Measurements from ENCODE around the gene EFHD1. TPM values are rescaled to one million over a fixed set of nuclear protein-coding genes. Genes with fewer than 3 reads are reported as not detected.

EFHD1 gene
- total RNA-seq, 1 donor from 2014 or later: 106 TPM

DNA sequence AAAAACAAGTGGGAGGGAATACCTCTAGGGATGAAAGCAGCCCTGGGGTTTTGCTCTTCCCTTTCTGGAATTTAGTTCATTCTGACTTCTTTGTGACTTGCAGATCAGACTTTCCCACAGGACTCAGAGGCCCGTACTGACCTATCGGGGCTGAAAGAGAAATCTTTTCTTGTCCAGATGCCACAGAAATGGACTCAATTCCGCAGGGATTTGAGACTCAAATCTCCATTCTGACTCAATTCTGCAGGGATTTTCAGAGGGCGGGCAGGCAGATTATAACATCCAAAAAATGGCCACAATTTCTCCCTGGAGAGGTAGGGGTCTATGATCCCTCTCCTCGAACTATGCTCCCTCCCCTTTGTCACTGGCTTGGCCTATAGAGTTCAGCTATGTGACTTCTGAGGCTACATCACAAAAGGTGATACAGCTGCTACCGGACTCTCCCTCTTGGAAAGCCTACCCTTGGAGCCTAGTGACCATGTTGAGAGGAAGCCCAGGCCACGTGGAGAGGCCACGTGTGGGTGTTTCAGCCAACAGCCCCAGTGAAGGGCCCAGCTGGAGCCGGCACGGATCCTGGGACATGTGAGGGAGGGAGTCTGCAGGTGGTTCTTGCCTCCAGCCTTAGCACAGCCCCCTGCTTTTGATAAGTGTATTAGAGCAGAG lies 4.8 kb upstream of the EFHD1 start:
- H3K27ac Mint-ChIP-seq (ENCODE audit: unreplicated experiment): peak overlapping the region; percentile 41
- H3K9me3 Mint-ChIP-seq (ENCODE audit: unreplicated experiment): no peaks in the 10 kb centered on the region
- no peak overlapping the region for H3K4me3 Mint-ChIP-seq (ENCODE audit: unreplicated experiment)
- peaks cover 45% of the 10 kb centered on the region for H3K4me1 Mint-ChIP-seq (ENCODE audit: unreplicated experiment)
- no peak for DNase-seq (ENCODE audit: extremely low spot score, unreplicated experiment)
- no peaks in the 10 kb centered on the region for H3K27me3 Mint-ChIP-seq (ENCODE audit: unreplicated experiment)
- TF ChIP-seq, protein P1, sequence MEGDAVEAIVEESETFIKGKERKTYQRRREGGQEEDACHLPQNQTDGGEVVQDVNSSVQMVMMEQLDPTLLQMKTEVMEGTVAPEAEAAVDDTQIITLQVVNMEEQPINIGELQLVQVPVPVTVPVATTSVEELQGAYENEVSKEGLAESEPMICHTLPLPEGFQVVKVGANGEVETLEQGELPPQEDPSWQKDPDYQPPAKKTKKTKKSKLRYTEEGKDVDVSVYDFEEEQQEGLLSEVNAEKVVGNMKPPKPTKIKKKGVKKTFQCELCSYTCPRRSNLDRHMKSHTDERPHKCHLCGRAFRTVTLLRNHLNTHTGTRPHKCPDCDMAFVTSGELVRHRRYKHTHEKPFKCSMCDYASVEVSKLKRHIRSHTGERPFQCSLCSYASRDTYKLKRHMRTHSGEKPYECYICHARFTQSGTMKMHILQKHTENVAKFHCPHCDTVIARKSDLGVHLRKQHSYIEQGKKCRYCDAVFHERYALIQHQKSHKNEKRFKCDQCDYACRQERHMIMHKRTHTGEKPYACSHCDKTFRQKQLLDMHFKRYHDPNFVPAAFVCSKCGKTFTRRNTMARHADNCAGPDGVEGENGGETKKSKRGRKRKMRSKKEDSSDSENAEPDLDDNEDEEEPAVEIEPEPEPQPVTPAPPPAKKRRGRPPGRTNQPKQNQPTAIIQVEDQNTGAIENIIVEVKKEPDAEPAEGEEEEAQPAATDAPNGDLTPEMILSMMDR (IDR thresholded peaks at IDR 0.05): no peak
- no peaks in the 10 kb centered on the region for H3K36me3 Mint-ChIP-seq (ENCODE audit: unreplicated experiment)

DNA sequence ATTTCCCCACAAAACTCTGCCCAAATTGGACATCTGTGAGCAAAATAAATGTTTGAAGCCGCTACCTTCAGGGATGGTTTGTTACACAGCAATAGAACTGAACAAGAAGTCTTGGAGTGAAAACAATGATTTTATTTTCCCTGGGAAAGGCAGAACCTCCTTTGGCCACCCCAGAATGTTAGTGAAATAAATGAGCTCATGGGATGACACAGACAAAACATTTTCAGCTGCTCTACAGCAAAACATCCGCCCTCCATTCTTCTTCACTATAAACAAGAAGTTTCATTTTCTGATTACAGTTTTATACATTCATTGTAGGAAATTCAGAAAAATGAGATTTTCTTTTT lies 4.3 kb upstream of the EFHD1 start:
- no peaks in the 10 kb centered on the region for H3K27me3 Mint-ChIP-seq (ENCODE audit: unreplicated experiment)
- no peak overlapping the region for H3K27ac Mint-ChIP-seq (ENCODE audit: unreplicated experiment)
- H3K9me3 Mint-ChIP-seq (ENCODE audit: unreplicated experiment): no peaks in the 10 kb centered on the region
- no peaks in the 10 kb centered on the region for H3K36me3 Mint-ChIP-seq (ENCODE audit: unreplicated experiment)
- no peak overlapping the region for H3K4me3 Mint-ChIP-seq (ENCODE audit: unreplicated experiment)
- TF ChIP-seq, protein P1 (IDR thresholded peaks at IDR 0.05): no peak
- no peak for DNase-seq (ENCODE audit: extremely low spot score, unreplicated experiment)
- peaks cover 40% of the 10 kb centered on the region for H3K4me1 Mint-ChIP-seq (ENCODE audit: unreplicated experiment)

DNA sequence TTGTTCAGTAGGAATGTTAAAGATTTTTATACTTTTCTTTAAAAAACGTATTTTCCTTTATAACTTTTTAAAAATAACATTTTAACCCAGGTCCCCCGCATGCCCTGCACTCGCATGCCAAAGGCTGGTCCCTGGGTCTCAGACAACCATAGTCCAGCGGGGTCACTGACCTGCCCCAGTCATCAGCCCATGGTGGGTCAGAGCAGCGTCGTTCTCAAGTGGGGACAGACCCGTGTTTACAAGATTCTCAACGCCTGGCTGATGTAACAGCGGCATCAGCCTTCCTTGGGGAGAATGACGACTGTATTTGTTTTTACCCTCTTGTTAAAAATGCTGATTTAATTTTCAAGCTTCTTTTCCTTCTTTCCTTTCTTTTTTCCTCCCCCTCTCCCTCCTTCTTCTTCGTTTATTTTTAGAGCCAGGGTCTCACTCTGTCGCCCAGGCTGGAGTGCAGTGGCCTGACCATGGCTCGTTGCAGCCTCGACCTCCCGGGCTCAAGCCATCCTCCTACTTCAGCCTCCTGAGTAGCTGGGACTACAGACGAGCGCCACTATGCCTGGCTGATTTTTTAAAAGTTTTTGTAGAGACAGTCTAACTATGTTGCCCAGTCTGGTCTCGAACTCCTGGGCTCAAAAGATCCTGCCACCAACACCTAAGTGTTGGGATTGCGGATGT lies 1.0 kb upstream of the EFHD1 start:
- H3K9me3 Mint-ChIP-seq (ENCODE audit: unreplicated experiment): no peaks in the 10 kb centered on the region
- H3K4me1 Mint-ChIP-seq (ENCODE audit: unreplicated experiment): peaks cover 44% of the 10 kb centered on the region
- no peaks in the 10 kb centered on the region for H3K36me3 Mint-ChIP-seq (ENCODE audit: unreplicated experiment)
- H3K27me3 Mint-ChIP-seq (ENCODE audit: unreplicated experiment): no peaks in the 10 kb centered on the region
- peak overlapping the region; percentile 68 for H3K4me3 Mint-ChIP-seq (ENCODE audit: unreplicated experiment)
- no peak for DNase-seq (ENCODE audit: extremely low spot score, unreplicated experiment)
- peak overlapping the region; percentile 68 for H3K27ac Mint-ChIP-seq (ENCODE audit: unreplicated experiment)
- TF ChIP-seq, protein P1 (IDR thresholded peaks at IDR 0.05): no peak

DNA sequence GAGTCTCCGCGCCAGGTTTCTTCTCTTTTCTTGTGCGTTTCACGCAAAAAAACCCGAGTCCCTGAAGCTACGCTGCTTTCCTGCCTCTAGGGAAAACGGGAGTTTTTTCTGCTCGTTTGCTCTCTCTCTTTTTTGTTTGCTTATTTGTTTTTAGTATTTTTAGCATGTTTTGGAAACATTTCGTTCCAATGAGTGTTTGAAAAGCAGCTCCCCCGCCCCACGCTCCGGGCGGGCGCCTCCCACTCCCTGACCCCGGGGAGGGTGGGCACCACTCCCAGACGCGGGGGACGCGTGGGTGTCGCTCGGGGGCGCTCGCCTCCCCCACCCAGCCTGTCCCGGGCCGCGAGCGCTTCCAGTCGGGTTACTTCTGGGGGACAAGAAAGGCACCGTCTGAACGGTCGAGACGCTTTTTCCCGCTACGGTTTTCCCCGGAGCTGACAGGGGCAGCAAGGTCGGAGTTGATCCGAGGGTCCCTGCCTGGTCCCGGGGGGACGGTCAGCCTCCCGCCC lies 446 bp upstream of the EFHD1 start:
- H3K9me3 Mint-ChIP-seq (ENCODE audit: unreplicated experiment): no peaks in the 10 kb centered on the region
- H3K36me3 Mint-ChIP-seq (ENCODE audit: unreplicated experiment): no peaks in the 10 kb centered on the region
- H3K27me3 Mint-ChIP-seq (ENCODE audit: unreplicated experiment): no peaks in the 10 kb centered on the region
- peak overlapping the region; percentile 68 for H3K4me3 Mint-ChIP-seq (ENCODE audit: unreplicated experiment)
- peaks cover 48% of the 10 kb centered on the region for H3K4me1 Mint-ChIP-seq (ENCODE audit: unreplicated experiment)
- TF ChIP-seq, protein P1 (IDR thresholded peaks at IDR 0.05): no peak
- DNase-seq (ENCODE audit: extremely low spot score, unreplicated experiment): no peak
- peak overlapping the region; percentile 68 for H3K27ac Mint-ChIP-seq (ENCODE audit: unreplicated experiment)
